ENCODE measurements around the gene NACA. TPM values are rescaled to one million over a fixed set of nuclear protein-coding genes. Genes with fewer than 3 reads are reported as not detected.

Gene NACA
- polyA plus RNA-seq, 1 donor (not counting 4 experiments of a cell fraction or from before 2014, with no cell fraction given), result 953 TPM

DNA sequence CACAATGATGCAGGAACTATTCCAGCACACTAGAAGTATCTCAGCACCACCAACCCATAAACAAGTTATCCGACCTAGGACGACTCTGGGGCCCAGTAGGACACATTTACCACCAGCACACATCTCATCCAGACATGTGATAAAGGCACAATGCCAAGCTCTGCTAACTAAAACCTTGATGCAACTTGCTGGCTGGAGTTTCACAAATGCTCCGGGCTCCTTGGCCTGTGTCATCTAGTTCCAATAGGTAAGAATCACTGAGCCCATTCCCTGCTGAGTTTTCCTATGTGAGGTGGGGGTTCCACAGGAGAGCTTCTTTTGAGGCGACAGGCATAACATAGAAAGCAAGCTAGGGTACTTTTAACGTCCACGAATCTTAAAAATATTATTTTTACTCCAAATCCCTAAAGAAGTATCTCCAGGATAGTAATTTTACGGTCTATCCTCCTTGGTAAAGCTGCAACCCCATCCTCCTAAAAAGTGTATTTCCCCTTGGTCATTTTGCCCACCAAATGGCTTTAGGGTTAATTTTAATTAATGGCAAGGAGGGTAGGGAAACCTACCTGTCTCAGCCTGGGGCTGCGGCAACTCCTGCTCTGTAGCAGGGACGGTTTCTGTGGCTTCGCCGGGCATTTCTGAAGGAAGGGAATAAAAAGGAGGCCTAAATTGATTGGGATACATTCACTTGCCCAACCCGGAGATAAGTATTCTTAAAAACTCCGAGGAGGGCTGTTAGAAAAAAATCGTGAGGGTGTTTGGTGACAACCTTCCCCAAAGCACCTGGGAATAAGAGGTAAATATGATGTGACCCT lies 1.0 kb downstream of the NACA start:
- Histone ChIP-seq H3K27ac (ENCODE audit: control insufficient read depth, insufficient read depth, low read length) (peak overlapping the region; percentile 95), H3K9ac (ENCODE audit: control insufficient read depth, extremely low read depth, insufficient read depth, low read length) (peak overlapping the region; percentile 100), H3K9me1 (ENCODE audit: control insufficient read depth, extremely low read depth, insufficient read depth, low read length) (peaks cover 12% of the 10 kb centered on the region), H4K20me1 (ENCODE audit: control insufficient read depth, extremely low read depth, insufficient read depth, low read length) (peaks cover 41% of the 10 kb centered on the region), H3K79me2 (ENCODE audit: control insufficient read depth, insufficient read depth, low read length) (peaks cover 61% of the 10 kb centered on the region), H2AFZ (ENCODE audit: control insufficient read depth, low read length) (no peak overlapping the region), H3K9me3 (ENCODE audit: control insufficient read depth, low read depth, low read length) (no peaks in the 10 kb centered on the region), H3K27me3 (ENCODE audit: control insufficient read depth, extremely low read depth, insufficient read depth, low read length) (no peaks in the 10 kb centered on the region), H3K4me3 (ENCODE audit: control insufficient read depth in 2 of 3, extremely low read depth in 1 of 3, insufficient read depth in 2 of 3, low read depth in 1 of 3, low read length in 3 of 3) (peak overlapping the region; percentile 78 to 98 (median 93)), H3K4me2 (ENCODE audit: control insufficient read depth, extremely low read depth, insufficient read depth, low read depth, low read length) (peak overlapping the region; percentile 83), H3K36me3 (ENCODE audit: control insufficient read depth in 2 of 2, extremely low read depth in 1 of 2, insufficient read depth in 2 of 2, low read length in 2 of 2) (peaks cover 6 to 36% of the 10 kb centered on the region in 2 experiments), H3K4me1 (ENCODE audit: control insufficient read depth, extremely low read depth, insufficient read depth, low read length) (peaks cover 27% of the 10 kb centered on the region)
- FAIRE-seq (peak; percentile 20), DNase-seq (ENCODE audit: low read depth, low spot score) (no peak)
- TF ChIP-seq CTCF (optimal IDR thresholded peaks at IDR 0.05 in 1 of 3, IDR thresholded peaks at IDR 0.05 in 1 of 3, conservative IDR thresholded peaks at IDR 0.05 in 1 of 3; ENCODE audit: extremely low read depth in 1 of 3, insufficient read depth in 2 of 3, low read length in 3 of 3) (no peak), EZH2 (IDR thresholded peaks at IDR 0.05; ENCODE audit: low read length) (no peak)
- dilution Hi-C loops (cut with MboI; ENCODE audit: extremely low pct_ligation_motif_present, low sequenced_read_pairs), result no loop called here

- Histone ChIP-seq H3K9ac (ENCODE audit: control insufficient read depth, extremely low read depth, insufficient read depth, low read length) (peak overlapping the region; percentile 100), H3K4me2 (ENCODE audit: control insufficient read depth, extremely low read depth, insufficient read depth, low read depth, low read length) (peak overlapping the region; percentile 83), H3K4me3 (ENCODE audit: control insufficient read depth in 2 of 3, extremely low read depth in 1 of 3, insufficient read depth in 2 of 3, low read depth in 1 of 3, low read length in 3 of 3) (peak overlapping the region; percentile 78 to 98 (median 93)), H2AFZ (ENCODE audit: control insufficient read depth, low read length) (no peak overlapping the region), H3K4me1 (ENCODE audit: control insufficient read depth, extremely low read depth, insufficient read depth, low read length) (peaks cover 27% of the 10 kb centered on the region), H4K20me1 (ENCODE audit: control insufficient read depth, extremely low read depth, insufficient read depth, low read length) (peaks cover 46% of the 10 kb centered on the region), H3K27me3 (ENCODE audit: control insufficient read depth, extremely low read depth, insufficient read depth, low read length) (no peaks in the 10 kb centered on the region), H3K27ac (ENCODE audit: control insufficient read depth, insufficient read depth, low read length) (peak overlapping the region; percentile 95), H3K9me3 (ENCODE audit: control insufficient read depth, low read depth, low read length) (no peaks in the 10 kb centered on the region), H3K79me2 (ENCODE audit: control insufficient read depth, insufficient read depth, low read length) (peaks cover 67% of the 10 kb centered on the region), H3K9me1 (ENCODE audit: control insufficient read depth, extremely low read depth, insufficient read depth, low read length) (peaks cover 15% of the 10 kb centered on the region), H3K36me3 (ENCODE audit: control insufficient read depth in 2 of 2, extremely low read depth in 1 of 2, insufficient read depth in 2 of 2, low read length in 2 of 2) (peaks cover 10 to 40% of the 10 kb centered on the region in 2 experiments)
- FAIRE-seq, result no peak
- dilution Hi-C loops (cut with MboI; ENCODE audit: extremely low pct_ligation_motif_present, low sequenced_read_pairs), result no loop called here
- DNase-seq (ENCODE audit: low read depth, low spot score), result no peak
- TF ChIP-seq CTCF (optimal IDR thresholded peaks at IDR 0.05 in 1 of 3, IDR thresholded peaks at IDR 0.05 in 1 of 3, conservative IDR thresholded peaks at IDR 0.05 in 1 of 3; ENCODE audit: extremely low read depth in 1 of 3, insufficient read depth in 2 of 3, low read length in 3 of 3) (no peak), EZH2 (IDR thresholded peaks at IDR 0.05; ENCODE audit: low read length) (no peak)
Measured at GRCh38 chr12:56723352-56723751, 1.7 kb downstream of the NACA start.
